Kidney (tissue), 14 donors: ENCODE measurements around the gene NAXE. TPM values are rescaled to one million over a fixed set of nuclear protein-coding genes. Genes with fewer than 3 reads are reported as not detected.

Experiments used
- DNase-seq, 5 donors: peaks; one replicate each; pipeline ENCODE4 v3.0.0-alpha.2; 2013 to 2020
- FAIRE-seq: peaks from 2 replicates; lab custom pipeline; 2012; peaks lifted over from hg19 to GRCh38; lab: Jason Lieb, UNC
- H3K27ac ChIP-seq, 2 donors: one replicate each; pipeline ENCODE4 v1.7.0; 2013; ENCODE audit warnings: low read depth in 2 of 2, low read length in 2 of 2, inconsistent platforms in 1 of 2
- H3K27me3 ChIP-seq: one replicate; pipeline ENCODE4 v1.7.1; 2013; ENCODE audit warnings: low read length, inconsistent platforms; ENCODE audit not compliant: control insufficient read depth, insufficient read depth
- H3K36me3 ChIP-seq, 3 donors: one replicate each; pipeline versions ENCODE4 v1.7.0 to v1.7.1; 2013; ENCODE audit warnings: low read length in 3 of 3, control low read depth in 1 of 3, inconsistent platforms in 1 of 3; ENCODE audit not compliant: insufficient read depth in 3 of 3, control insufficient read depth in 2 of 3
- H3K4me1 ChIP-seq, 3 donors: one replicate each; pipeline versions ENCODE4 v1.7.0 to v1.7.1; 2013; ENCODE audit warnings: low read length in 3 of 3, inconsistent platforms in 1 of 3, low read depth in 1 of 3; ENCODE audit not compliant: control insufficient read depth in 2 of 3, insufficient read depth in 2 of 3
- H3K4me3 ChIP-seq, 3 donors: one replicate each; pipeline versions ENCODE4 v1.7.0 to v1.8.1; 2013; ENCODE audit warnings: low read length in 3 of 3, control low read depth in 1 of 3, inconsistent platforms in 1 of 3
- H3K9ac ChIP-seq, 3 donors: one replicate each; pipeline versions ENCODE4 v1.7.0 to v1.7.1; 2013; ENCODE audit warnings: low read length in 3 of 3, control low read depth in 1 of 3, inconsistent platforms in 1 of 3
- H3K9me3 ChIP-seq, 3 donors: one replicate each; pipeline versions ENCODE4 v1.7.0 to v1.7.1; 2013; ENCODE audit warnings: low read length in 3 of 3, control low read depth in 1 of 3, inconsistent platforms in 1 of 3; ENCODE audit not compliant: control insufficient read depth in 2 of 3, insufficient read depth in 1 of 3
- CTCF ChIP-seq: IDR thresholded peaks from 3 replicates; pipeline ENCODE4 v1.5.1; 2012; ENCODE audit warnings: mild to moderate bottlenecking, moderate library complexity, borderline replicate concordance; ENCODE audit not compliant: insufficient read depth; ENCODE audit errors: extremely low read depth
- intact Hi-C: fragments of 100-400 bp; cut with DNase I; formaldehyde crosslinking; loops from one replicate; pipeline ENCODE4 v1.11.1; 2022
- polyA plus RNA-seq: library from polyadenylated mRNA; stranded (reverse); fragments of 350-450 nt; fragmentation: Illumina TruSeq; extraction: RNeasy Lipid Tissue Mini Kit (QIAGEN cat#74804); gene quantifications from one replicate; pipeline ENCODE4 v1.2.3, GENCODE V29; 2014; ENCODE audit warnings: low read depth, low replicate concordance; ENCODE audit not compliant: insufficient read depth
- total RNA-seq: library from RNA; stranded (reverse); fragmentation: NEBNext Ultra II Directional; extraction: Animal tissue kit (Norgen Biotek cat#: 25700); gene quantifications from one replicate; pipeline ENCODE4 v1.2.1, GENCODE V29; 2021
- donor health status: control.
- donor health status: control.
- donor health status: control.
- donor health status: control.
- donor health status: control.
- donor health status: DM: yes; HTN: yes; CAD: no.
- donor health status: Normal renal cell carcinoma (clear cell type).

NAXE gene
- total and polyA plus RNA-seq, 2 donors from 2014 or later = 78.0 to 221 TPM

GRCh38 chr1:156619582-156619955 is 28.0 kb downstream of the NAXE start:
- Histone ChIP-seq H3K9me3 (no peaks in the 10 kb centered on the region), H3K4me1 (peaks cover 0 to 12% (median 0%) of the 10 kb centered on the region in 3 donors), H3K27me3 (peaks cover 3% of the 10 kb centered on the region), H3K27ac (no peak overlapping the region), H3K36me3 (no peaks in the 10 kb centered on the region), H3K9ac (no peak overlapping the region), H3K4me3 (no peak overlapping the region)
- DNase-seq (no peak), FAIRE-seq (no peak)
- TF ChIP-seq CTCF = no peak
- intact Hi-C loops = no loop called here

- intact Hi-C loops = no loop called here
- FAIRE-seq = no peak
- H3K9ac ChIP-seq = no peak overlapping the region
- H3K4me3 ChIP-seq = no peak overlapping the region
- no peak for TF ChIP-seq CTCF
- DNase-seq = no peak
- no peaks in the 10 kb centered on the region for H3K36me3 ChIP-seq
- H3K27me3 ChIP-seq = peaks cover 12% of the 10 kb centered on the region
- no peak overlapping the region for H3K27ac ChIP-seq
- H3K9me3 ChIP-seq = no peaks in the 10 kb centered on the region
- H3K4me1 ChIP-seq = peaks cover 0 to 15% (median 0%) of the 10 kb centered on the region in 3 donors
These were observed 31.2 kb downstream of the NAXE start for GRCh38 chr1:156622581-156623297.

- Histone ChIP-seq H3K4me3 (peak overlapping the region in 1 of 3 donors; percentile 29), H3K4me1 (peaks cover 0 to 15% (median 0%) of the 10 kb centered on the region in 3 donors), H3K36me3 (no peaks in the 10 kb centered on the region), H3K27ac (no peak overlapping the region), H3K27me3 (peaks cover 12% of the 10 kb centered on the region), H3K9ac (no peak overlapping the region), H3K9me3 (no peaks in the 10 kb centered on the region)
- peak; percentile 12 for TF ChIP-seq CTCF
- intact Hi-C loops = no loop called here
- FAIRE-seq = no peak
- peak; percentile 74 to 88 (median 78) for DNase-seq
These were observed 32.6 kb downstream of the NAXE start for GRCh38 chr1:156623946-156624813.
